K562 (cell line): Measurements from ENCODE around the gene PRKAR2B. TPM values are rescaled to one million over a fixed set of nuclear protein-coding genes. Genes with fewer than 3 reads are reported as not detected.
A peak's percentile ranks its signal among the peaks of the same experiment; 100 is the strongest.

Experiments used
- CC2D1A ChIP-seq: fragments of 450-650 bp; IDR thresholded peaks from 2 replicates; pipeline ENCODE4 v1.6.1; 2017; ENCODE audit warnings: mild to moderate bottlenecking
- DIDO1 ChIP-seq: fragments of 450-650 bp; IDR thresholded peaks from 2 replicates; pipeline ENCODE4 v1.6.1; 2016; ENCODE audit warnings: low read depth, missing biosample characterization, missing genetic modification characterization
- ELF1 ChIP-seq: fragments of 200-800 bp; sonication (Bioruptor generic); IDR thresholded peaks from 2 replicates; pipeline ENCODE4 v1.6.1; 2016; ENCODE audit warnings: missing genetic modification characterization, missing compliant biosample characterization
- FOS ChIP-seq: IDR thresholded peaks from 3 replicates; pipeline ENCODE4 v1.6.1; 2011; ENCODE audit not compliant: insufficient read length; ENCODE audit errors: extremely low read depth
- FOXJ2 ChIP-seq: fragments of 200-800 bp; sonication (Bioruptor generic); IDR thresholded peaks from 2 replicates; pipeline ENCODE4 v1.6.1; 2016; ENCODE audit warnings: missing genetic modification characterization, missing compliant biosample characterization
- GTF3C2 ChIP-seq: IDR thresholded peaks from 3 replicates; pipeline ENCODE4 v1.6.1; 2011; ENCODE audit warnings: borderline replicate concordance, mild to moderate bottlenecking, moderate library complexity; ENCODE audit not compliant: insufficient read length; ENCODE audit errors: extremely low read depth
- MYBL2 ChIP-seq, 2 experiments: fragments of 450-650 bp in 1 of 2; sonication (generic) in 1 of 2; formaldehyde crosslinking in 1 of 2; IDR thresholded peaks; 2 replicates each; pipeline versions ENCODE4 v1.6.1 to v1.8.1; 2017 to 2022; ENCODE audit warnings: borderline replicate concordance in 1 of 2, inconsistent platforms in 1 of 2, low read depth in 1 of 2, mild to moderate bottlenecking in 1 of 2, missing genetic modification reagents in 1 of 2, moderate library complexity in 1 of 2
- NCOR1 ChIP-seq: fragments of 450-650 bp; IDR thresholded peaks from 2 replicates; pipeline ENCODE4 v1.6.1; 2016; ENCODE audit warnings: mild to moderate bottlenecking, moderate library complexity
- NFIX ChIP-seq: fragments of 250-450 bp; sonication (Bioruptor Pico); IDR thresholded peaks from 2 replicates; pipeline ENCODE4 v1.4.0; 2020; ENCODE audit warnings: low read depth, mild to moderate bottlenecking, moderate library complexity
- RNF2 ChIP-seq: sonication (generic); IDR thresholded peaks from 2 replicates; pipeline ENCODE4 v1.6.1; 2016
- ZBTB7A ChIP-seq: IDR thresholded peaks from 2 replicates; pipeline ENCODE4 v1.6.1; 2011; ENCODE audit warnings: low read depth, mild to moderate bottlenecking, low read length, moderate library complexity, borderline replicate concordance; ENCODE audit not compliant: control insufficient read depth
- ZFP36 ChIP-seq: fragments of 150-350 bp; IDR thresholded peaks from 2 replicates; pipeline ENCODE4 v1.6.1; 2018; ENCODE audit warnings: low read length, low read depth; ENCODE audit not compliant: partially characterized antibody
- ZFX ChIP-seq: sonication (generic); formaldehyde crosslinking; IDR thresholded peaks from 2 replicates; pipeline ENCODE4 v1.8.0; 2022; ENCODE audit warnings: mild to moderate bottlenecking, missing genetic modification reagents, moderate library complexity
- ZNF274 ChIP-seq: IDR thresholded peaks from 2 replicates; pipeline ENCODE4 v1.6.1; 2011; ENCODE audit warnings: low read depth, mild to moderate bottlenecking, low read length, moderate library complexity, borderline replicate concordance
- ZNF766 ChIP-seq: fragments of 200-800 bp; sonication (Bioruptor generic); conservative IDR thresholded peaks from 2 replicates; pipeline ENCODE4 v1.6.1; 2016; ENCODE audit warnings: missing genetic modification characterization, missing compliant biosample characterization
- ZNF778 ChIP-seq: fragments of 450-650 bp; formaldehyde crosslinking; IDR thresholded peaks from 2 replicates; pipeline ENCODE4 v1.4.0; 2020; ENCODE audit warnings: mild to moderate bottlenecking, moderate library complexity
- polyA plus RNA-seq, 8 experiments: library from polyadenylated mRNA; depleted of rRNA in 4 of 8; stranded (reverse) in 5 of 8; unstranded in 3 of 8; fragments of >200 nt; fragmentation: Nextera tagmentation in 2 of 8; fragmentation: Illumina TruSeq in 1 of 8; extraction: Ambion mirVana in 2 of 8; extraction: Trizol in 1 of 8; gene quantifications; 2 replicates each; pipeline versions ENCODE4 v1.2.1 to v1.2.3, GENCODE V29; 2011 to 2014; ENCODE audit warnings: inconsistent platforms in 1 of 8, missing spikeins in 1 of 8
- total RNA-seq, 7 experiments: library from RNA; depleted of rRNA in 6 of 7; stranded (reverse); fragments of >200 nt in 6 of 7; fragmentation: Illumina TruSeq in 2 of 7; extraction: Trizol in 2 of 7; gene quantifications; 2 replicates each; pipeline versions ENCODE4 v1.2.1 to v1.2.3, GENCODE V29; 2011 to 2021; ENCODE audit warnings: low replicate concordance in 1 of 7
- TF ChIP-seq, protein P1 (sequence below): IDR thresholded peaks from 2 replicates; pipeline ENCODE4 v1.6.1; 2014; ENCODE audit warnings: antibody characterized with exemption
- TF ChIP-seq, protein P2 (sequence below): fragments of 250-450 bp; sonication (Bioruptor Pico); IDR thresholded peaks from 2 replicates; pipeline ENCODE4 v1.4.0; 2020; ENCODE audit warnings: mild to moderate bottlenecking
- TF ChIP-seq, protein P3 (sequence below): IDR thresholded peaks from 2 replicates; pipeline ENCODE4 v1.6.1; 2012; ENCODE audit warnings: low read depth, low read length, improper control_type of control experiment, borderline replicate concordance

PRKAR2B gene
- total and polyA plus RNA-seq, 9 of the 15 experiments (the other 6 are each of a cell fraction or from before 2014, with no cell fraction given) = 59.0 to 173 (median 129) TPM

- TF ChIP-seq ELF1 (tag) (peak; percentile 49; the same call in 1 of the 2 replicates), ZFX (CRISPR knock-in tag) (peak; percentile 93), CC2D1A (0 out of 2 replicates have a peak, but pooled peaks have one; percentile 10), ZNF766 (CRISPR knock-in tag) (peak; percentile 94), GTF3C2 (no peak), NCOR1 (peak; percentile 62), FOS (peak; percentile 99), ZNF274 (no peak), RNF2 (no peak; the same call in 1 of the 2 replicates), NFIX (peak; percentile 76; the same call in 1 of the 2 replicates), DIDO1 (no peak), ZBTB7A (no peak; the same call in 1 of the 2 replicates), MYBL2 (IDR thresholded peaks at IDR 0.05; ENCODE audit: low read depth) (no peak), MYBL2 (CRISPR knock-in tag; IDR thresholded peaks at IDR 0.05; ENCODE audit: borderline replicate concordance) (no peak), ZNF778 (CRISPR knock-in tag) (no peak), FOXJ2 (peak; percentile 99), ZFP36 (peak; percentile 28)
- TF ChIP-seq, protein P1, sequence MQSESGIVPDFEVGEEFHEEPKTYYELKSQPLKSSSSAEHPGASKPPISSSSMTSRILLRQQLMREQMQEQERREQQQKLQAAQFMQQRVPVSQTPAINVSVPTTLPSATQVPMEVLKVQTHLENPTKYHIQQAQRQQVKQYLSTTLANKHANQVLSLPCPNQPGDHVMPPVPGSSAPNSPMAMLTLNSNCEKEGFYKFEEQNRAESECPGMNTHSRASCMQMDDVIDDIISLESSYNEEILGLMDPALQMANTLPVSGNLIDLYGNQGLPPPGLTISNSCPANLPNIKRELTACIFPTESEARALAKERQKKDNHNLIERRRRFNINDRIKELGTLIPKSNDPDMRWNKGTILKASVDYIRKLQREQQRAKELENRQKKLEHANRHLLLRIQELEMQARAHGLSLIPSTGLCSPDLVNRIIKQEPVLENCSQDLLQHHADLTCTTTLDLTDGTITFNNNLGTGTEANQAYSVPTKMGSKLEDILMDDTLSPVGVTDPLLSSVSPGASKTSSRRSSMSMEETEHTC = no peak
- TF ChIP-seq, protein P2, sequence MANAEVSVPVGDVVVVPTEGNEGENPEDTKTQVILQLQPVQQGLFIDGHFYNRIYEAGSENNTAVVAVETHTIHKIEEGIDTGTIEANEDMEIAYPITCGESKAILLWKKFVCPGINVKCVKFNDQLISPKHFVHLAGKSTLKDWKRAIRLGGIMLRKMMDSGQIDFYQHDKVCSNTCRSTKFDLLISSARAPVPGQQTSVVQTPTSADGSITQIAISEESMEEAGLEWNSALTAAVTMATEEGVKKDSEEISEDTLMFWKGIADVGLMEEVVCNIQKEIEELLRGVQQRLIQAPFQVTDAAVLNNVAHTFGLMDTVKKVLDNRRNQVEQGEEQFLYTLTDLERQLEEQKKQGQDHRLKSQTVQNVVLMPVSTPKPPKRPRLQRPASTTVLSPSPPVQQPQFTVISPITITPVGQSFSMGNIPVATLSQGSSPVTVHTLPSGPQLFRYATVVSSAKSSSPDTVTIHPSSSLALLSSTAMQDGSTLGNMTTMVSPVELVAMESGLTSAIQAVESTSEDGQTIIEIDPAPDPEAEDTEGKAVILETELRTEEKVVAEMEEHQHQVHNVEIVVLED = 0 out of 2 replicates have a peak, but pooled peaks have one; percentile 6
- TF ChIP-seq, protein P3, sequence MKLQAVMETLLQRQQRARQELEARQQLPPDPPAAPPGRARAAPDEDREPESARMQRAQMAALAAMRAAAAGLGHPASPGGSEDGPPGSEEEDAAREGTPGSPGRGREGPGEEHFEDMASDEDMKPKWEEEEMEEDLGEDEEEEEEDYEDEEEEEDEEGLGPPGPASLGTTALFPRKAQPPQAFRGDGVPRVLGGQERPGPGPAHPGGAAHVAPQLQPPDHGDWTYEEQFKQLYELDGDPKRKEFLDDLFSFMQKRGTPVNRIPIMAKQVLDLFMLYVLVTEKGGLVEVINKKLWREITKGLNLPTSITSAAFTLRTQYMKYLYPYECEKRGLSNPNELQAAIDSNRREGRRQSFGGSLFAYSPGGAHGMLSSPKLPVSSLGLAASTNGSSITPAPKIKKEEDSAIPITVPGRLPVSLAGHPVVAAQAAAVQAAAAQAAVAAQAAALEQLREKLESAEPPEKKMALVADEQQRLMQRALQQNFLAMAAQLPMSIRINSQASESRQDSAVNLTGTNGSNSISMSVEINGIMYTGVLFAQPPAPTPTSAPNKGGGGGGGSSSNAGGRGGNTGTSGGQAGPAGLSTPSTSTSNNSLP = peak; percentile 100
Observed at GRCh38 chr7:107168233-107169119, 124.0 kb downstream of the PRKAR2B start, which contains the start of gene HBP1 (continued).
